ENCODE results near the gene BAG1.

Gene BAG1

DNA sequence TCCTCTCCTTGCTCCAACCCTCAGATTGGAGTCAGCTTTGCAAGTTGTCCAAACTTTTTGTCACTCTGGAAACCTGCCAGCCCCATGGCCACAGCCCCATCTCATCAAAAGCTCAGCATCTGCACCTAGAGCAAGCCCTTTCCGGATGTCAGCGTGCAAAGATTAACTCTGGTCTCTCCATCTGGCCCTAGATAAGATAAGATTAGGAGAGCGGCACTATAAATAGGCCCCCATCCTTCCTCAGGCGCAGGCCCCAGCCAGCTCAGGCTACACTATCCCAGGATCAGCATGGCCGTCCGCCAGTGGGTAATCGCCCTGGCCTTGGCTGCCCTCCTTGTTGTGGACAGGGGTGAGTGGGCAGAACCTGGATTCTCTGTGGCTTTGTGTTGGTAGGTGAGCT, 24.6 kb downstream of the BAG1 start, which contains the start of gene SPINK4:
Gene SPINK4, plus strand, starts transcription at position 247 of the 400 bp plus-strand sequence. Its CDS starts 42 bp downstream, at position 289.
- H3K9me2 ChIP-seq (replicated peaks; ENCODE audit: control insufficient read depth, low read length) = no peaks in the 10 kb centered on the region
- no peaks in the 10 kb centered on the region for H3K4me1 ChIP-seq (ENCODE audit: control insufficient read depth, low read length)
- no peak within 1 kb of the TSS for H3K4me3 ChIP-seq (ENCODE audit: low read length)
- H3K36me3 ChIP-seq (ENCODE audit: control insufficient read depth, low read length) = no peaks in the 10 kb centered on the region
- H3K4me2 ChIP-seq (ENCODE audit: low read length) = no peak within 1 kb of the TSS
- peaks cover 6% of the 10 kb centered on the region for H3K27me3 ChIP-seq (ENCODE audit: control insufficient read depth, low read length)
- TF ChIP-seq CTCF (IDR thresholded peaks at IDR 0.05; ENCODE audit: low read depth, low read length, poor library complexity, severe bottlenecking) = no peak
- TF ChIP-seq EZH2phosphoT487 (IDR thresholded peaks at IDR 0.05; ENCODE audit: borderline replicate concordance, low read length) = no peak
- H3K79me2 ChIP-seq (ENCODE audit: control insufficient read depth, low read length) = no peaks in the 10 kb centered on the region
- no peaks in the 10 kb centered on the region for H3F3A ChIP-seq (ENCODE audit: control insufficient read depth, insufficient read depth)
- no peaks in the 10 kb centered on the region for H4K20me1 ChIP-seq (ENCODE audit: control insufficient read depth, insufficient read depth, low read depth, low read length)
- no peaks in the 10 kb centered on the region for H3K9me3 ChIP-seq (ENCODE audit: control insufficient read depth, insufficient read depth, low read length)
- no peak within 1 kb of the TSS for H3K27ac ChIP-seq (ENCODE audit: low read depth, low read length)

DNA sequence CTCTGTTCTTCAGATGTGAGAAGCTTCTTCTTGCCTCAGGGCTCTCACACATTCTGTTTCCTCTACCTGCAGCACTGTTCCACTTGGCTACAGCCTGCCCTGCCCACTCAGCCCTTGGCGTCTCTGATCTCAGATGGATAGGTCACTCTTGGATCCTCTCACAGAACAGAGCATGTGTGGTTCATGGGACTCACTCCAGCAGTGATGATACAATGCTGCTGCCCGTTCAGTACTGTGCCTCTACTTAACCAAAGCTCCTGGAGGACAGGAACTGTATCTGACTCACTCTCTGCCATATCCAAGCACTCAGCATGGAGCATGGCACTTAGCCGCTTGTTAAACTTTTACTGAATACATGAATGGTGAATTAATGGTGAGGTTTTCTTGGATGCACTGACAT, 27.9 kb downstream of the BAG1 start:
- no peaks in the 10 kb centered on the region for H3F3A ChIP-seq (ENCODE audit: control insufficient read depth, insufficient read depth)
- no peaks in the 10 kb centered on the region for H3K36me3 ChIP-seq (ENCODE audit: control insufficient read depth, low read length)
- TF ChIP-seq EZH2phosphoT487 (IDR thresholded peaks at IDR 0.05; ENCODE audit: borderline replicate concordance, low read length) (no peak), CTCF (IDR thresholded peaks at IDR 0.05; ENCODE audit: low read depth, low read length, poor library complexity, severe bottlenecking) (no peak)
- no peaks in the 10 kb centered on the region for H3K9me2 ChIP-seq (replicated peaks; ENCODE audit: control insufficient read depth, low read length)
- no peak overlapping the region for H3K27ac ChIP-seq (ENCODE audit: low read depth, low read length)
- no peak overlapping the region for H3K4me3 ChIP-seq (ENCODE audit: low read length)
- no peak overlapping the region for H3K4me2 ChIP-seq (ENCODE audit: low read length)
- H3K4me1 ChIP-seq (ENCODE audit: control insufficient read depth, low read length) = no peaks in the 10 kb centered on the region
- H3K27me3 ChIP-seq (ENCODE audit: control insufficient read depth, low read length) = peaks cover 6% of the 10 kb centered on the region
- H3K79me2 ChIP-seq (ENCODE audit: control insufficient read depth, low read length) = no peaks in the 10 kb centered on the region
- no peaks in the 10 kb centered on the region for H4K20me1 ChIP-seq (ENCODE audit: control insufficient read depth, insufficient read depth, low read depth, low read length)
- H3K9me3 ChIP-seq (ENCODE audit: control insufficient read depth, insufficient read depth, low read length) = no peaks in the 10 kb centered on the region

DNA sequence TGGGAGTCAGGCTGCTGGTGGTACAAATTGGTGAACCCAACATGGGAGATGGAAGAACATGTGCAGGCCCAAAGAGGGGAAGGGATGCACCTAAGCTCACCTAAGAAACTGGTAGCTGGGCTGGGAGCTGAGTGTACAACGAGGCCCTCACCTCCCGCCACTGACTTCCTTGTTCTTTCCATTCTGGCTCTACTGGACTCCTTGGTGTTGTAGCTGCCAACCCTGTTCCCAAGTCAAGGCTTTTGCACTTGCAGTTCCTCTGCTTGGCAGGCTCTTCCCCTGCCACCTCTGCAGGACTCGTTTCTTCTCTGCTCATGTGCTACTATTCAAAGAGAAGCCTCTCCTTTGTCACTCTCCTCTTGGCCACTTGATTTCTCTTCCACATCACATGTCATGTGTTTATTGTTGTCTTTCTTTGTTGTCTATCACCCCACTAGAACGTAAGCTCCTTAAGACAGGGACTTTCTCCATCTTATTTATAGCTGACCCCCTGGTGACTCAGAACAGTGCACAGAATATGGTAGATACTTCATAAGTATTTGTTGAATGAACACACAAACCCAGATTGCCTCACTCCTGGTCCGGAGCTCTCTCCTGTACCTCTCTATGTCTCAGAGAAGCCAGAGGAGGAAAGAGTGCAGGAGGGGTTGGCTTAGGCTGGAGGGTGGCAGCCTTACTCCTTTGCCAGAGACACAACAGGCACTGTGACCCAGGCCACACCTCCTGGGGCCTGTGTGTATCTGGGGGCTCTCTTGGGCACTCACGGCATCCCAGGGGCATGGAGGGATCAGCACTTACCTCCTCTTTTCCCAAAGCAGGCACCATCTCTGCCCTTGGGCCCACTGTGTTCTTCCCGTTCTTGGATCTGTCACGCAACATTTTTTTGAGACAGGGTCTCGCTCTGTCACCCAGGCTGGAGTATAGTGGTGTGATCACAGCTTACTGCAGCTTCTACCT, 29.7 kb downstream of the BAG1 start:
- Histone ChIP-seq H3K9me2 (replicated peaks; ENCODE audit: control insufficient read depth, low read length) (no peaks in the 10 kb centered on the region), H3F3A (ENCODE audit: control insufficient read depth, insufficient read depth) (no peaks in the 10 kb centered on the region), H3K27me3 (ENCODE audit: control insufficient read depth, low read length) (peaks cover 6% of the 10 kb centered on the region), H3K4me2 (ENCODE audit: low read length) (no peak overlapping the region), H3K4me3 (ENCODE audit: low read length) (no peak overlapping the region), H3K27ac (ENCODE audit: low read depth, low read length) (no peak overlapping the region), H3K9me3 (ENCODE audit: control insufficient read depth, insufficient read depth, low read length) (no peaks in the 10 kb centered on the region), H4K20me1 (ENCODE audit: control insufficient read depth, insufficient read depth, low read depth, low read length) (no peaks in the 10 kb centered on the region), H3K36me3 (ENCODE audit: control insufficient read depth, low read length) (no peaks in the 10 kb centered on the region), H3K79me2 (ENCODE audit: control insufficient read depth, low read length) (no peaks in the 10 kb centered on the region), H3K4me1 (ENCODE audit: control insufficient read depth, low read length) (no peaks in the 10 kb centered on the region)
- TF ChIP-seq EZH2phosphoT487 (IDR thresholded peaks at IDR 0.05; ENCODE audit: borderline replicate concordance, low read length) (no peak), CTCF (IDR thresholded peaks at IDR 0.05; ENCODE audit: low read depth, low read length, poor library complexity, severe bottlenecking) (no peak)
